ENCODE data around the gene NECTIN1. TPM values are rescaled to one million over a fixed set of nuclear protein-coding genes. Genes with fewer than 3 reads are reported as not detected.
A peak's percentile ranks its signal among the peaks of the same experiment; 100 is the strongest.

NECTIN1 gene, protein sequence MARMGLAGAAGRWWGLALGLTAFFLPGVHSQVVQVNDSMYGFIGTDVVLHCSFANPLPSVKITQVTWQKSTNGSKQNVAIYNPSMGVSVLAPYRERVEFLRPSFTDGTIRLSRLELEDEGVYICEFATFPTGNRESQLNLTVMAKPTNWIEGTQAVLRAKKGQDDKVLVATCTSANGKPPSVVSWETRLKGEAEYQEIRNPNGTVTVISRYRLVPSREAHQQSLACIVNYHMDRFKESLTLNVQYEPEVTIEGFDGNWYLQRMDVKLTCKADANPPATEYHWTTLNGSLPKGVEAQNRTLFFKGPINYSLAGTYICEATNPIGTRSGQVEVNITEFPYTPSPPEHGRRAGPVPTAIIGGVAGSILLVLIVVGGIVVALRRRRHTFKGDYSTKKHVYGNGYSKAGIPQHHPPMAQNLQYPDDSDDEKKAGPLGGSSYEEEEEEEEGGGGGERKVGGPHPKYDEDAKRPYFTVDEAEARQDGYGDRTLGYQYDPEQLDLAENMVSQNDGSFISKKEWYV
- 10 to 100 TPM in 2 of 4 donors, 1 to 10 TPM in 2; 5.2 to 14.5 (median 10.8) TPM for total RNA-seq
- 6.3 TPM for polyA plus RNA-seq
- long read RNA-seq, donor 1, partial matches to known transcripts: 0 of 8 reads
- long read RNA-seq, donor 1, other reads (novel, unspliced or antisense): 7 of 8 reads
- long read RNA-seq, donor 2, full-length matches to known transcripts: 1 of 4 reads
- long read RNA-seq, donor 2, partial matches to known transcripts: 1 of 4 reads
- long read RNA-seq, donor 2, other reads (novel, unspliced or antisense): 2 of 4 reads
- long read RNA-seq, donor 3, partial matches to known transcripts: 0 of 6 reads
- long read RNA-seq, donor 3, other reads (novel, unspliced or antisense): 5 of 6 reads
- long read RNA-seq, donor 4, partial matches to known transcripts: 0 of 11 reads
- long read RNA-seq, donor 4, other reads (novel, unspliced or antisense): 10 of 11 reads

DNA sequence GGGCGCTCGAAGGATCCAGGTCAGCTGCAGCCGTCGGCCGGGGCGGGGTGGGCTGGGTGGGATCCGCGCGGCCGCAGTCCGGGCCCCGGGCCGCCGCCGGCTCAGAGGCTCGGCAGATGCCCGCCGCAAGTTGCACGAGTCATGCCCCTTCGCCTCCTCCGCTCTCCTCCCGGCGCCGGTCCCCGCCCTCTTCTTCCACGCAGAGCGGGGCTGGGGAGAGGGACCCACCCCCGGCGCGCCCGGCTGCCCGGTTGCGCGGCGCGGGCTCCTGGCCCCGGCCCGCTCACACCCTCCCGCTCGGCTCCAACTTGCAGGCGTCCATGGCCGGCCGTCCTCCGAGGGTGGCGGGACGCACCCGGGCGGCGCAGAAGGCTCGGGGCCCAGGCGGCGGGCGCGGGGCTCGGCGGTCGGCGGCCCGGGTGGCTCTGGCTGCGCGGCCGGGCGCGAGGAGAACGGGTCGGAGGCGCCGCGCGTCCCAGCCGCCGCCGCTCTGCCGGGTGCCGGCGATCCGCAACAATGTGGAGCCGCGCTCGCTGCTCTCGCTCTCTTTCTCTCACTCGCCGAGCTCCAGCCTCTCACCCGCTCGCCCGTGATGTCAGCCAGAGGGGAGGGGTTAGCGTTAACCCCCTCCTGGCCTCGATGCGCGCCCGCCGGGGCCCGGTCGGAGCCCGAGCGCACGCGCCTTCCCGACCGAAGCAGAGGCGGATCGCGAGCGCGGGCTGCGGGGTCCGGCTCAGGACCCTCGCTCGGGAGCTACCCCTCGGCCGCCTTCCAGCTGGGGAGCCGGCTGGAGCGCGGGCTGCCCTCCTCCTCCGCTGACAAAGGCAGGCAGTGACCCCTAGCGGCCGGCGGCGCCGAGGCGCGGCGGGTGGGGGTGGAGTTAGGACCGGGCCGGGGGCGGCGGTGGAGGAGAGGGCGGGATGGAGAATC lies at the start of gene NECTIN1:
NECTIN1 (minus strand) TSS at position 550 of the 930 bp plus-strand sequence. CDS start 647 bp downstream, outside the sequence.
- Histone ChIP-seq H3K4me3 (ENCODE audit: low read length) (peak within 1 kb of the TSS; percentile 52), H3K27me3 (ENCODE audit: control insufficient read depth, insufficient read depth) (no peaks in the 10 kb centered on the region), H3K4me1 (ENCODE audit: control insufficient read depth, insufficient read depth, low read length) (no peaks in the 10 kb centered on the region), H3K27ac (ENCODE audit: low read length) (peak within 1 kb of the TSS; percentile 22), H3K9me3 (ENCODE audit: control insufficient read depth, low read length) (no peaks in the 10 kb centered on the region)
- ATAC-seq (peak; percentile 94 to 95), DNase-seq (peak; percentile 89 to 96 (median 95))
- intact Hi-C loops (cut with DNase I): loop anchor here in 3 of 4 donors (5.0 to 10.0 kb wide), 3 partner anchors 57 to 244 kb away; no protein-coding TSS in a partner anchor
- WGBS: under 1% methylated on average over 128 of the region's 128 CpGs

DNA sequence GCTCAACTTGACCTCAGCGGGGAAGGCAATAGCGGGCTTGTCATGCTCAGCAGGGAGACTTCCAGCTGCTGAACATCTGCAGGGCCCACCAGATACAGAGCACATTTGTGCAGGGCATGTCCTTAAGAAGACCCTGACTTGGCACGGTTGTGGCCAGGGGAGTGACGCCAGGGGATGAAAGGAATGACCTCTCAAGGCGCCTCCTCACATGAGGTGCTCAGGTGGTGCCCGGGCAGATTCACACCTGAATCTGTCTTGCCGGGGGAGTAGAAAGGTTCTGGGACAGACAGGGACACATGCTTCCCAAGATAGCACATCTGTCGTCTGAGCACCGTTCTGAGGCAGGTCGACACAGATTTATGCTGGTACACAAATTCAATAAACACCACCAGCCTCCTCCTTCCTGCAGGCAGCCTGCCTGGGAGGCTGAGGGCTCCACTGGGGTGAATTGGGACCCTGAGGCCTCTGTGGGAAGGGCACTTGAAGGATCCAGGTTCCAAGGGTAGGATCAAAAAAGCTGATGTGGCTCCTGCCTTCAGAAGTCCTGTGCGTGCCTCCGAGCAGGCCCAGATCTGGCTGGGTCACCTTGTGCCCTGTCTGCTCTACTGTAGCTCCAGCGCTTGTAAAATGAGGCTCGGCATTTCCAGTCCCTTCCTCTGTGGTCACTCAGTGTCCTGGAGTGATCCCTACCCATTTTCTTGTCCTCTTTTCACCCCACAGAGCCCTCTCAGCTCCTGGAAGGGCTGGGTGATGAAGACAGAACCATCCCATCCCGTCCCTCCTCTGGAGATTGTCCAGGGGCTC lies 49.6 kb upstream of the NECTIN1 start:
- Histone ChIP-seq H3K27me3 (ENCODE audit: control insufficient read depth, insufficient read depth) (no peaks in the 10 kb centered on the region), H3K27ac (ENCODE audit: low read length) (peak overlapping the region; percentile 68), H3K9me3 (ENCODE audit: control insufficient read depth, low read length) (no peaks in the 10 kb centered on the region), H3K4me1 (ENCODE audit: control insufficient read depth, insufficient read depth, low read length) (peaks cover 5% of the 10 kb centered on the region), H3K4me3 (ENCODE audit: low read length) (no peak overlapping the region)
- ATAC-seq (peak; percentile 10 to 13), DNase-seq (no peak)
- intact Hi-C loops (cut with DNase I): no loop called here
- WGBS: 64% methylated on average over 15 of the region's 15 CpGs

DNA sequence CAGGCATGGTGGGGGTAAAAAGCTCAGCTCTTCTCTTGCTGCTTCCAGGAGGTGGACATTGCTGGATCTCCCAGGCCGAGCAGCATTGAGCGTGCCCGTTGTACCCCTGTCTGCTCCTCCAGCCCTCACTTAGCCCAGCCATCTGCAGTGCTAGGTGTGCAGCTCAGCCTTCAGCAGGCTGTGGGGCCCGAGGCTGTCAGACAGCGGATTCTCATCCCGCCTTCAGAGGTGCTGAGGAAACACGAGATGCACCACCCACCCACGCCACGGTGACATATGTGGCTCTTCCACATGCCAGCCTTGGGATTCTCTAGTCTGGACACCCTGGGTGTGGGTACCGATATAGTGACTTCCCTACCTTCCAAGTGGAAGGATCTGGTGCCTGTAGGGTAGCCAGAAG lies 48.9 kb upstream of the NECTIN1 start:
- peaks cover 5% of the 10 kb centered on the region for H3K4me1 ChIP-seq (ENCODE audit: control insufficient read depth, insufficient read depth, low read length)
- 88% methylated on average over 10 of the region's 10 CpGs for WGBS
- no peak for ATAC-seq
- H3K27me3 ChIP-seq (ENCODE audit: control insufficient read depth, insufficient read depth): no peaks in the 10 kb centered on the region
- intact Hi-C loops (cut with DNase I): no loop called here
- no peak overlapping the region for H3K27ac ChIP-seq (ENCODE audit: low read length)
- no peak overlapping the region for H3K4me3 ChIP-seq (ENCODE audit: low read length)
- no peak for DNase-seq
- no peaks in the 10 kb centered on the region for H3K9me3 ChIP-seq (ENCODE audit: control insufficient read depth, low read length)

DNA sequence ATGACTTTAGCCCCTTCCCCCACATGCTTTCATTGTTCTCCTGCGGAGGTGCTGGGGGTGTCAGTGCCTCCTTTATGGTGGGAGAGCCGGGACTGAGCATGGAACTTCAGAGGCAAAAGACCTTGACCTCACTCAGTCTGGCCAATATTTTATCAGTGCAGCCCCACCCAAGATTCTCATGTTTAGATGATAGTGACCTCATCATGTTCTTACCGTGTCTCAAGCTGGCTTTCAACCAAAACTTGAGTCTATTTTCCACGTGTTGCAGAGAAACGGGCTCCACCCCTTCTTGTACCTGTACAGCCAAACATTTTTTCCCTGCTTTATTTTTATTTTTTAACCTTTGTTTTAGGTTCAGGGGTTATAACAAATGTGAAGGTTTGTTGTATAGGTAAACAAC lies 47.7 kb upstream of the NECTIN1 start:
- DNase-seq: no peak
- Histone ChIP-seq H3K9me3 (ENCODE audit: control insufficient read depth, low read length) (no peaks in the 10 kb centered on the region), H3K4me1 (ENCODE audit: control insufficient read depth, insufficient read depth, low read length) (peaks cover 2% of the 10 kb centered on the region), H3K27ac (ENCODE audit: low read length) (no peak overlapping the region), H3K4me3 (ENCODE audit: low read length) (no peak overlapping the region), H3K27me3 (ENCODE audit: control insufficient read depth, insufficient read depth) (no peaks in the 10 kb centered on the region)
- 40% methylated on average over 5 of the region's 5 CpGs for WGBS
- intact Hi-C loops (cut with DNase I): no loop called here
- ATAC-seq: no peak

DNA sequence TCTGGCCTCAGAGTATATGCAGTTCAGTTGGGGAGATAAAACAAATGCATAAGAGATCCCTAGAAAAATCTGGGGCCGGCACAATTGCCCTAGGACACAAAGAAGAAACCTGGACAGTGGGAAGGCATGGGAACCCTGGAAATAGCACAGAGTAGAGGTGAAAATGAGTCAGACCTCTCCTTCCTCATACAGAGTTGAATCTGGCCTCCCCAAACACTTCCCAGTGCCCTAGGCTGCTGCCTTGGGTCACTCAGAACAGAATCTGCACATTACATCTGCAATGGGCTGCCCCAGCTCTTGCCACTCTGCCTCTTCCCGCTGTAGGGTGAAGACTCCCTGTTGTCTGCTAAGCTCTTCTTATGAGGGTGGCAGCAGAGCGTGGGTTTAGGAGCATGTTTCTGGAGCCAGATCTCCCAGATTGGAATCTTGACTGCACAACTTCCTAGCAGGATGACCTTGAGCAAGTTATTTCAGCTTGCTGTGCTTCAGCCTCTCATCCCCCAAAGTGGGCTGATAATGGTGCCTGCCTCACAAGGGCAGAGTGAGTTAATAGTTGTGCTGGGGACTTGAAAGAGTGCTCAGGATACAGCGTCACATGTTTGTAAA lies 47.1 kb upstream of the NECTIN1 start:
- no peak for DNase-seq
- no peak overlapping the region for H3K27ac ChIP-seq (ENCODE audit: low read length)
- 67% methylated on average over 4 of the region's 4 CpGs for WGBS
- H3K4me3 ChIP-seq (ENCODE audit: low read length): no peak overlapping the region
- intact Hi-C loops (cut with DNase I): no loop called here
- no peaks in the 10 kb centered on the region for H3K27me3 ChIP-seq (ENCODE audit: control insufficient read depth, insufficient read depth)
- peaks cover 2% of the 10 kb centered on the region for H3K4me1 ChIP-seq (ENCODE audit: control insufficient read depth, insufficient read depth, low read length)
- no peaks in the 10 kb centered on the region for H3K9me3 ChIP-seq (ENCODE audit: control insufficient read depth, low read length)
- no peak for ATAC-seq

DNA sequence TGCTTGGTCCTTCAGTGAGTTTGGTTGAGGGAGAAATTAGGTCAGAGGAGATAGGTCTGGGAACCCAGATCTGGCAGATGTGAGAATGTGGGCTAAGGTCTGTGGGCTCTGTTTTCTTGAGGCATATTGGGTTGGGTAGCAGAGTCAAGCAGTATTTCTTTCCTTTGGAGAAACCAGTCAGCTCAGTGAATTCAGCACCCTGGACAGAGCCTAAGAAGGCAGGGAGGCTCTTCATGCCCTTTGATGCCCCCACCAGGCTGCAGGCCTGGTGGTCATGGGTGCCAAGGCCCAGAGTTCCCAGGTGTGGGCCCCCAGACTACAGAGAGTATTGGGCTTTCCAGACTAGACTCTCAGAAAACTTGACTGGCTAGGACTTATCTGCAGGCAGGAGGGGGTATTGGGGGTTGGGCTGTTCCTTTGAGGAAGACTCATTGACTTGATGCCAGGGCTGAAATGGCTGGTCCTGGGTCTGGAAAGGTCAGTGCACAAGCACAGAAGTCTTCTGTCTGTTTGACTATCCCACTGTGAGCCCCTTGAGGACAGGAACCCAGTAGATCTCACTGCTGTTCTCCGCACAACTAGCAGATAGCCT lies 45.3 kb upstream of the NECTIN1 start:
- Histone ChIP-seq H3K4me3 (ENCODE audit: low read length) (no peak overlapping the region), H3K27me3 (ENCODE audit: control insufficient read depth, insufficient read depth) (no peaks in the 10 kb centered on the region), H3K4me1 (ENCODE audit: control insufficient read depth, insufficient read depth, low read length) (no peaks in the 10 kb centered on the region), H3K9me3 (ENCODE audit: control insufficient read depth, low read length) (no peaks in the 10 kb centered on the region), H3K27ac (ENCODE audit: low read length) (no peak overlapping the region)
- ATAC-seq (no peak), DNase-seq (no peak)
- WGBS: 94% methylated on average over 1 of the region's 1 CpG
- intact Hi-C loops (cut with DNase I): no loop called here

DNA sequence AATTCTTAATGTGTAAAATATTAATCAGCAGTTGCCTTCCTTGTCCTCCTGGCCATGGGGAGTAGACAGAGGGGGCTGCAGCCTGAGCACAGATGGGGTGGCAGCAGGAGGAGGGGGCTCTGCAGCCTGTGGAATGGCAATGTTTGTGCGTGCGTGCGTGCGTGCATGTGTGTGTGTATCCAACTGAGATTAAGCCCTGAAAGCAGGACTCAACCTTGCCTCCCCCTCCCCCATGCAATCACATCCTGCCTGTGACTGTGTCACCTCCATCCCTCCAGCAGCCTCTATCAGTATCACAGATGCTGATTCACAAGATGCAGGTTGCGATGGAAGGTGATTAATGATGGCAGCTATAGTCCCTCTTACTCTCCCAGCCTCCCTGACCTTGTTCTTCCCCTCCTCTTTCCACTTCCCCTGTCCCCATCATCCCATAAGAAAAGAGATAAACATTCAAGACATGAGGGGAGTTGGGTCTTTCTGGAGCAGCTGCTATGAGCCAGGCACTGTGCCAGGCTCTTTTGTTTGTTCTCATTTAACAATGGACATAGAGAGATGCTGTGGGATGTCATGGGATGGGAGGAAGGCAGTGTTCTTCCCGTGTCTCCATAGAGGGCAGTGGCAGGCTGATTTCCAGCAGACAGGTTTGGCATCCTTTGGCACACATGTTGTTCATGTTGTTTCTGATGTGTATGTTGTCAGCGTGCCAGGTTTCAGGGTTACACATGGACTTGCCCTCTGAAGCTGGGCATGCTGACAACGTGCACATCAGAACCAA lies 43.8 kb upstream of the NECTIN1 start:
- intact Hi-C loops (cut with DNase I): no loop called here
- no peak overlapping the region for H3K4me3 ChIP-seq (ENCODE audit: low read length)
- WGBS: 69% methylated on average over 8 of the region's 8 CpGs
- no peaks in the 10 kb centered on the region for H3K9me3 ChIP-seq (ENCODE audit: control insufficient read depth, low read length)
- ATAC-seq (no peak), DNase-seq (no peak)
- H3K27me3 ChIP-seq (ENCODE audit: control insufficient read depth, insufficient read depth): no peaks in the 10 kb centered on the region
- H3K27ac ChIP-seq (ENCODE audit: low read length): no peak overlapping the region
- no peaks in the 10 kb centered on the region for H3K4me1 ChIP-seq (ENCODE audit: control insufficient read depth, insufficient read depth, low read length)

DNA sequence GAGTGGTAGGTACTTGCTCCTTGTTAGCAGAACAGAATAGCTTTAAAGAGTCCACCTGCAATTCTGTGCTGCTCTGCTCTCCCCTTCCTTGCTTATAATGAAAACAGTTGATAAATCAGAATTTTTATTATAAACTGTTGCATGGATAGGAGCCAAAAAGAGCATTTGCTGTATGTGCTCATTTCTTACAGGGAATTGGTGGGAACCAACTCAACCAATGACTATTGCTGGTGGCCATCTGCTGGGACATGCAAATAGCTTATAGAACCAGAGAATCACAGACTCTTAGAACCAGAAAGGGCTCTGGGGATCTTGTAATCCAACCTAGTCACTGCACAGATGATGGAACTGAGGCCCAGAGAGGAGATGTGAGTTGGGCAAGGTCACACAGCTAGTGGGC lies 43.1 kb upstream of the NECTIN1 start:
- intact Hi-C loops (cut with DNase I): no loop called here
- no peaks in the 10 kb centered on the region for H3K27me3 ChIP-seq (ENCODE audit: control insufficient read depth, insufficient read depth)

DNA sequence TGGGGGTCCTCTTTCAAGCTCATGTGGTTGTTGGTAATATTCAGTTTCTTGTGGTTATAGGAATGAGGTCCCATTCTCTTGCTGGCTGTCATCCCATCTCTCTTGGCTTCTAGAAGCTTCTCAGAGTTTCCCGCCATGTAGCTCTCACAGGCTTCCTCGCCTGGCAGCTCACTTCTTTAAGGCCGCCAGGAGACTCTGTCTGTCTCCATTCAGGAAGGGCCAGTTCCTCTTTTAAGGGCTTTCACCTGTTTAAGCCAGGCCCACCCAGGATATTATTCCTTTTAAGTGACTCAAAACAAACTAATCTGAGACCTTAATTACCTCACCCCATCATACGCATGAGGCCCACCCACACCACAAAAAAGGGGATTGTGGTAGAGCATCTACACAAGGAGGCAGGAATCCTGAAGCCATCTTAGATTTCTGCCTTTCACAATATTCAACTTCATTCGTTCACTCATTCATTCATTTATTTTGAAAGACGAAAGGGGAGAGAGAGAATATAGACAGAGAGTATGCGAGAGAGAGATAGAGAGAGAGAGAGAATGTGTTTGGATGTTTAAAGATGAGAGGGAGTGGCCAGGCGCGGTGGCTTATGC lies 42.3 kb upstream of the NECTIN1 start:
- Histone ChIP-seq H3K27ac (ENCODE audit: low read length) (no peak overlapping the region), H3K4me3 (ENCODE audit: low read length) (no peak overlapping the region), H3K27me3 (ENCODE audit: control insufficient read depth, insufficient read depth) (no peaks in the 10 kb centered on the region), H3K9me3 (ENCODE audit: control insufficient read depth, low read length) (no peaks in the 10 kb centered on the region), H3K4me1 (ENCODE audit: control insufficient read depth, insufficient read depth, low read length) (no peaks in the 10 kb centered on the region)
- DNase-seq (no peak), ATAC-seq (no peak)
- intact Hi-C loops (cut with DNase I): no loop called here
- WGBS: 87% methylated on average over 9 of the region's 9 CpGs

More for the DNA sequence above, 43.1 kb upstream of the NECTIN1 start:
- no peak for ATAC-seq
- H3K4me3 ChIP-seq (ENCODE audit: low read length): no peak overlapping the region
- no peaks in the 10 kb centered on the region for H3K9me3 ChIP-seq (ENCODE audit: control insufficient read depth, low read length)
- H3K4me1 ChIP-seq (ENCODE audit: control insufficient read depth, insufficient read depth, low read length): no peaks in the 10 kb centered on the region
- no peak overlapping the region for H3K27ac ChIP-seq (ENCODE audit: low read length)
- no peak for DNase-seq
